ENCODE data around the gene GPS1.

Gene GPS1

DNA sequence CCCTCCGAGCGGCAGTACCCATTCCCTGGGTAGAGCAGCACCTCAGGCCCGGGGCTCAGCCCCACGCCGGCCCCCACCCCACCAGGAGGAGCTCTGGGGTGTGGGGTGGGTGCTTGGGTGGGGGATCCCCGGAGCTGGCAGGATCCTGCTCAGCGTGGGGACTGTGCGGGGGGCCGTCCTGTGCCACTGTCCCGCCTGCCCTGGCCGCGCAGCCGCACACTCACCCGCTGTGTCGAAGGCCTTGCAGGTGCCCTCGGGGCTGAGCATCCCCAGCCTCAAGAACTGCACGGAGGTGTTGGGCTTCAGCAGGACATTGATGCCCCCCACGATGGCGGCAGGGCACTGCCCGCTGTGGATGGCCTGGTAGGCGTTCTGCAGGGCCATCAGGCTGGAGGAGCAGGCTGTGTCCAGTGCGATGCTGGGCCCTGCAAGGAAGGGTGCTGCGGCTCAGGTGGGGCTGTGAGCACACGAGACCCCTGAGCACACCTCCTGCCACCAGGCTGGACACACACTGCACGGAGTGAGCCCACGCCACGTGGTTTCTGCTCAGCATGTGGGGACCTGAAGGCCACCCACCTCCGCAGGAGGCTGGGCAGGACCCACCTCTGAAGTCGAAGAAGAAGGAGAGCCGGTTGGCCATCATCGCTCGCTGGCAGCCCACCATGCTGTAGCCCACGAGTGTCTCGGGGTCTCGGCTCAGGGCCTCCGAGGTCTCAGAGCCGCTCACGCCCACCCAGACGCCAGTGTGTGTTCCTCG is 41.5 kb downstream of the GPS1 start:
- TF ChIP-seq, protein P1, sequence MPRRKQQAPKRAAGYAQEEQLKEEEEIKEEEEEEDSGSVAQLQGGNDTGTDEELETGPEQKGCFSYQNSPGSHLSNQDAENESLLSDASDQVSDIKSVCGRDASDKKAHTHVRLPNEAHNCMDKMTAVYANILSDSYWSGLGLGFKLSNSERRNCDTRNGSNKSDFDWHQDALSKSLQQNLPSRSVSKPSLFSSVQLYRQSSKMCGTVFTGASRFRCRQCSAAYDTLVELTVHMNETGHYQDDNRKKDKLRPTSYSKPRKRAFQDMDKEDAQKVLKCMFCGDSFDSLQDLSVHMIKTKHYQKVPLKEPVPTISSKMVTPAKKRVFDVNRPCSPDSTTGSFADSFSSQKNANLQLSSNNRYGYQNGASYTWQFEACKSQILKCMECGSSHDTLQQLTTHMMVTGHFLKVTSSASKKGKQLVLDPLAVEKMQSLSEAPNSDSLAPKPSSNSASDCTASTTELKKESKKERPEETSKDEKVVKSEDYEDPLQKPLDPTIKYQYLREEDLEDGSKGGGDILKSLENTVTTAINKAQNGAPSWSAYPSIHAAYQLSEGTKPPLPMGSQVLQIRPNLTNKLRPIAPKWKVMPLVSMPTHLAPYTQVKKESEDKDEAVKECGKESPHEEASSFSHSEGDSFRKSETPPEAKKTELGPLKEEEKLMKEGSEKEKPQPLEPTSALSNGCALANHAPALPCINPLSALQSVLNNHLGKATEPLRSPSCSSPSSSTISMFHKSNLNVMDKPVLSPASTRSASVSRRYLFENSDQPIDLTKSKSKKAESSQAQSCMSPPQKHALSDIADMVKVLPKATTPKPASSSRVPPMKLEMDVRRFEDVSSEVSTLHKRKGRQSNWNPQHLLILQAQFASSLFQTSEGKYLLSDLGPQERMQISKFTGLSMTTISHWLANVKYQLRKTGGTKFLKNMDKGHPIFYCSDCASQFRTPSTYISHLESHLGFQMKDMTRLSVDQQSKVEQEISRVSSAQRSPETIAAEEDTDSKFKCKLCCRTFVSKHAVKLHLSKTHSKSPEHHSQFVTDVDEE (CRISPR knock-in tag; IDR thresholded peaks at IDR 0.05): no peak
- TF ChIP-seq RARB (CRISPR knock-in tag; IDR thresholded peaks at IDR 0.05): no peak
- ATAC-seq: no peak

DNA sequence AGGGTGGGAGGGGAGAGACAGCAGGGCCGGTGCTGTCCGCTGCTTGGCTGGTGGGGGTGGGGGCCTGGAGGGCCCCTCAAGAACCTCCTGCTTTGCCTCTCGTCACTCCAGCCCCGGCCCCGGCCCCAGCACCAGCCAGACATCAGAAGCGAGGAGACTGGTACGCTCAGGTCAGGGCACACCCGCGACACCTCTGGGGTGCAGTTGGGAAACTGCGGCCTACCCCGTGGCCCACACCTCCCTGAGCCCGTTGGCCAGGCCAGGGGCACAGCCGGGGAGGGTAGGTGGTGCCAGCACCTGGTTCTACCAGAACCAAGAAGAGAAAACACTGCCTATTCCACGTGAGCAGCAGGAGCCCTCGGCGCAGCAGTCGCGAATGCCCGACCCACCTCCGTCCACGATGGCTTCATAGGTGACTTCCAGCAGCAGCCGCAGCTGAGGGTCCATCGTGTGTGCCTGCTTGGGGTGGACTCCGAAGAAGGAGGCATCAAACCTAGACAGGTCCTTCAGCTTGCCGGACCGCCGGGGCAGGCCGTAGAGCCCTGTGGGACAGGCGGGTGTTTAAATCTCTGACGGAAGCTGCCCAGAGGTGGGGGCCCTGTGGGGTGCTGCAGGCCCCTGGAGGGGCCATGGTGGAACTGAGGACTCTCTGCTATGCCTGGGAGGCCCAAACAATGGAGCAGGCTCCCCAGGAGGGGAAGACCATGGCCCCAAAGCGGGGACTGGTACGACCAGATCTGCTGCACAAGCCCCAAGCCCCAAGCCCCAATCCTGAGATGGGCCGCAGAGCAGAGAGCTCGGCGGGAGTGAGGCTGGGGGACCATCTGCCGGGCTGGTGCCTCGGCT is 43.5 kb downstream of the GPS1 start:
- no peak for ATAC-seq
- TF ChIP-seq ZFP3 (CRISPR knock-in tag; IDR thresholded peaks at IDR 0.05): no peak
- TF ChIP-seq, protein P1 (CRISPR knock-in tag; IDR thresholded peaks at IDR 0.05): no peak
- no peak for TF ChIP-seq BACH2 (CRISPR knock-in tag; IDR thresholded peaks at IDR 0.05; ENCODE audit: borderline replicate concordance)
- no peak for TF ChIP-seq TCF4 (CRISPR knock-in tag; IDR thresholded peaks at IDR 0.05; ENCODE audit: borderline replicate concordance)
- TF ChIP-seq ISL1 (CRISPR knock-in tag; IDR thresholded peaks at IDR 0.05): no peak
- no peak for TF ChIP-seq ARNTL (CRISPR knock-in tag; IDR thresholded peaks at IDR 0.05; ENCODE audit: borderline replicate concordance, low read depth)
- TF ChIP-seq ZC3H10 (CRISPR knock-in tag; IDR thresholded peaks at IDR 0.05): no peak
- no peak for TF ChIP-seq PPARA (CRISPR knock-in tag; IDR thresholded peaks at IDR 0.05; ENCODE audit: borderline replicate concordance)
- TF ChIP-seq POU6F1 (CRISPR knock-in tag; IDR thresholded peaks at IDR 0.05; ENCODE audit: borderline replicate concordance, low read depth): no peak
- no peak for TF ChIP-seq CSDC2 (CRISPR knock-in tag; IDR thresholded peaks at IDR 0.05)
- no peak for TF ChIP-seq ZNF565 (CRISPR knock-in tag; conservative IDR thresholded peaks at IDR 0.05; ENCODE audit: low read depth)
- no peak for TF ChIP-seq ZFP30 (CRISPR knock-in tag; IDR thresholded peaks at IDR 0.05)
- TF ChIP-seq PATZ1 (CRISPR knock-in tag; IDR thresholded peaks at IDR 0.05; ENCODE audit: borderline replicate concordance): no peak
- TF ChIP-seq TOX (CRISPR knock-in tag; IDR thresholded peaks at IDR 0.05; ENCODE audit: borderline replicate concordance): no peak
- no peak for TF ChIP-seq GLIS3 (CRISPR knock-in tag; IDR thresholded peaks at IDR 0.05)
- no peak for TF ChIP-seq ZNF8 (CRISPR knock-in tag; IDR thresholded peaks at IDR 0.05)
- TF ChIP-seq RARB (CRISPR knock-in tag; IDR thresholded peaks at IDR 0.05): no peak
- no peak for TF ChIP-seq SNAI2 (CRISPR knock-in tag; IDR thresholded peaks at IDR 0.05)
- TF ChIP-seq ESRRG (CRISPR knock-in tag; IDR thresholded peaks at IDR 0.05): no peak
